HG03064 (cell line): ENCODE results near the gene DOCK2.

Source experiments
- ATAC-seq: cut with Tn5 transposase; IDR thresholded peaks from one replicate; pipeline ENCODE4 v1.9.1; 2021; ENCODE audit warnings: low read depth; ENCODE audit not compliant: unreplicated experiment

Gene DOCK2

GRCh38 chr5:169847519-169847918 lies 210.4 kb downstream of the DOCK2 start:
- no peak for ATAC-seq

DNA sequence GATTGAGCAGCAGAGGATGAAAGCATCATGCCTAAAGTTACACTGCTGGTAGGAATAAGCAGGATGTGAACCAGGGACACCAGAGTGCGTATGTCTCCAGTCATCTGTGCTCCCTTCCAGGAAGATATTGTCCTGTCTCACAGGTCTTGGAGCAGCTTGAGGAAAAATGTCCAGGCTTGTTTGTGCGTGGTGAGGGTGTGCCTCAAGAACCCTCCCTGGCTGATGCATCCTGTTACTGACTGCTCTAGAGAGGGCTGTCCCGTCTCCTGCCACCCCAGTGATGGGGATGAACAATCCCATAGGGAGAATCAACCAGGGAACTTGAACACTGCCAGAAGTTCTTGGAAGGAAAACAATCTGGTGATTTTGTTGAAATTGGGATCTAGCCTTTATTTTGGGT lies 211.2 kb downstream of the DOCK2 start:
- ATAC-seq: no peak

DNA sequence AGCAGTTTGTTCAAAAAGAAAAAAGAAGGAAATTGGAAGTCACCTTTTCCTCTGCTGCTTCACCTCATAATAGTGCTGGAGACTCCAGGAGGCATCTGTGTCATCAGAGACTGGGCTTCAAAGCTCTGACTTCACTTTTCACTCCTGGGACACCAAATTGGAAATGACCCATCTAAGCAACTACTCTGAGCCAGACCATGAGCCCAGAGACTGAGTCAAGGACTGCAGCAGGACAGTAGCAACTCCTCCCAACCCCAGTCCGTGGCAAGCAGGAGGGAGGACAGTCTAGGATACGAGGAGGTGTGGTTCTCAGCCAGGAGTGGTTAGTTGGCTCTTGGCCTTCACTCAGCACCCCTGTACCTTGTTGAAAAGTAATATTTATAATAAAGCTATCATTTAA lies 211.7 kb downstream of the DOCK2 start:
- ATAC-seq: no peak

- no peak for ATAC-seq
Observed at GRCh38 chr5:169850409-169850808, 213.3 kb downstream of the DOCK2 start.

DNA sequence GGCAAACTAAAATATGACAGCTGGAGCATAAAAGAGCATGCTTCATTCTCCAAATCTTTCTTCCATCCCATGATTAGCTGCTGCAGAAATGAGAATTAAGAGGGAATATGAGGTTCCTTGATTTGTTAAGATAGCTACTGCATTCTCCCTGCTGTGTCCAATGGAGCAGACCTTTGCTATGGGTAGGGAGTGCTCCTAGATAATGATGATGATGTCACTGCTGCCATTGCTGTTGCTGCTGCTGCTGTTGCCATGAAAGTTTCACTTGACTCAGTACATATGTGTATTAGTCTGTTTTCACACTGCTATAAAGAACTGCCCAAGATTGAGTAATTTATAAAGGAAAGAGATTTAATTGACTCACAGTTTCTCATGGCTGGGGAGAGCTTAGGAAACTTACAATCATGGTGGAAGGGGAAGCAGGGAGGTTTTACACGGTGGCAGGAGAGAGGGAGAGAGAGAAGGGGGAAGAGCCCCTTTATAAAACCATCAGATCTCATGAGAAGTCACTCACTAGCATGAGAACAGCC lies 214.3 kb downstream of the DOCK2 start:
- no peak for ATAC-seq

- ATAC-seq: no peak
Observed at GRCh38 chr5:169856571-169856970, 219.5 kb downstream of the DOCK2 start.

DNA sequence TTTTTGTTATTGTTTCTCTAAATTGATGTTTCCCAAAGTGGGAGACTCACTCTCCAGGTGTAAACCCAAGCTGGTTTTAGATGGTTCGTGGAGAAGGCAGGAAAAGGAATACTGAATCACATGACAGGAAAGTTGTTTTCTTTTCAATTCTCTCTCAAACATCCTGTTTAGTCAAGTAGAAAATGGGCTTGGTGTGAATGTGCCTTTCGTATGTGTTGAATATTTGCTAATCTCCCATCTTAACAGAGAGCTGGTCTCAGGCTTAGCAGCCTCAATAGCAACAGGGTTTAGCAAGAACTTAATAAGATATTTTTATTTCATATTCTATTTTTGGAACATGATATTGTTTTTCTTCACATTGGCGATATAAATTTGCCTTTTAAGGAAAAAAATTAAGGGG lies 223.5 kb downstream of the DOCK2 start:
- ATAC-seq: no peak

GRCh38 chr5:169861433-169861832 lies 224.4 kb downstream of the DOCK2 start:
- ATAC-seq: no peak

- ATAC-seq: no peak
Observed at GRCh38 chr5:169861934-169862333, 224.9 kb downstream of the DOCK2 start.

- ATAC-seq: no peak
Observed at GRCh38 chr5:169862391-169862811, 225.3 kb downstream of the DOCK2 start.

- ATAC-seq: no peak
Observed at GRCh38 chr5:169864483-169864882, 227.4 kb downstream of the DOCK2 start.

- ATAC-seq: no peak
Observed at GRCh38 chr5:169867347-169867746, 230.3 kb downstream of the DOCK2 start.

DNA sequence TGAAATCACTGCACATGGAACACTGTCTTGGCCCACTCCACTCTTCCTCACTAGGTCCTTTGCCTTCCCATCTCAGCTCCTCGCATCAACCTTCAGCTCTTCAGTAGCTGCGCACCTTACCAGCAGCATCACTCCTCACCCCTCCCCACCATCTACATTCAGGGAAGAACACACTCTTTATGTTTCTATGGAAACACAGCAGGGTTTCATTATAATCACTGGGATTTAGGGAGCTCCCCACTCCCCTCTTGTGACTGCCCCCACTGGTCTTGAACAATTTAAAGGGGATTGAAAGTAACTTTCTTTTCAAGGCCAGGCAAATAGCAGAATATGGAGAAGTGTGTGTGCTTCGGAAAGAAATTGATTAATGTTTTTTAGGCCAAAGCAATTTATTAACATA lies 232.0 kb downstream of the DOCK2 start:
- ATAC-seq: no peak

DNA sequence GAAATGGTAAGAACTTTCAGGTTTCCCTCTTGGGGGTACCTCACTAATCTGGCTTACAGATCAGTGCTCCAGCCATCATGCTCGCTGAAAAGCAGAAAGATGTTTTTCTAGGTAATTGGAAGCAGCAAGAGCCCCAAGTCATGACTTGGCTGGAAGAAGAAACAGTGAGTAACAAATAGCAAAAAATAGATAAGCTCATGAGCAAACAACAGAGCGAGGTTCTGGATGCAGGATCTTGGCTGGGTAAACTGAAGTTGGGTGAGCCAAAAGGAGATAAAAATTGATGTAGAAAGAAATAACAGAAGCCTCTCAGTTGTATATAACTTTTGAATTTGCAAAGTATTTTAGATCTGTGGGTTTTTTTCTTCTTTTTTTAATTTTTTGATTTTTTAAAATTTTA lies 233.1 kb downstream of the DOCK2 start:
- no peak for ATAC-seq

- no peak for ATAC-seq
Observed at GRCh38 chr5:169871826-169872490, 234.9 kb downstream of the DOCK2 start.

GRCh38 chr5:169873642-169874041 lies 236.6 kb downstream of the DOCK2 start:
- ATAC-seq: no peak

DNA sequence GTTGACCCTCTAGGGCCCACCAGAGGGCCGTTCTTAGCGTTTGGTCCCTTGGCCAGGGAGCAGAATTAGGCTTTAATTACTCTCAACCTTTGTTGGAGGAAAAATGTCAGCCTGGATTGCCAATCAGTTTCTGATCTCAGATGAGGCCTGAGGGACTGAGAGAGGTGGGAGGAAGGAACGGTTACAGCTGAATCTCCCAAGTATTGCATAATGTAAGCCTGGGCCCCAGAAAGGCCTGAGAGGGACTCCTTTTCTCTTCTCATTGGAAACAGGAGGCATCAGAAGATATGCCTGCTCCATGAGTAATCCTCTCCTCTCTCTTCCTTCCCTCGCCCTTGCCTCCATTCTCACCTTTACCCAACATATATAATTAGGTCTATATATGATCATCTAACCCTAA lies 237.5 kb downstream of the DOCK2 start:
- ATAC-seq: no peak

- no peak for ATAC-seq
Observed at GRCh38 chr5:169875091-169875728, 238.1 kb downstream of the DOCK2 start.

DNA sequence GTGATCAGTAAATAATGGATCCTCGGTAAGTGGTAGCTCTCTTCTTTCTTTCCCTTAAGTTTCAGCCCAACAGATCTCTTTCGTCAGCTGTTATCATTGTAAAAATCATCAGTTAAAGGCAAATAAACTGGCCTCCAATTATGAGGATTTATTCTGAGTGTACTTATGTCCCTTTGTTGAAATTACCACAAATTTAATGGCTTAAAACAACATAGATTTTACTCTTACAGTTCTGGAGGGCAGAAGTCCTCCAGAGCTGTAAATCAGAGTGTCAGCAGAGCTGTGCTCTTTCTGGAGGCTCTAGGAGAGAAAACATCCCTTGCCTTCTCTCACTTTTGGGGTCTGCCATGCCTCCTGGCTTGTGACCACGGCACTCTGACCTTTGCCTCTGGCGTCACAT lies 238.7 kb downstream of the DOCK2 start:
- no peak for ATAC-seq

DNA sequence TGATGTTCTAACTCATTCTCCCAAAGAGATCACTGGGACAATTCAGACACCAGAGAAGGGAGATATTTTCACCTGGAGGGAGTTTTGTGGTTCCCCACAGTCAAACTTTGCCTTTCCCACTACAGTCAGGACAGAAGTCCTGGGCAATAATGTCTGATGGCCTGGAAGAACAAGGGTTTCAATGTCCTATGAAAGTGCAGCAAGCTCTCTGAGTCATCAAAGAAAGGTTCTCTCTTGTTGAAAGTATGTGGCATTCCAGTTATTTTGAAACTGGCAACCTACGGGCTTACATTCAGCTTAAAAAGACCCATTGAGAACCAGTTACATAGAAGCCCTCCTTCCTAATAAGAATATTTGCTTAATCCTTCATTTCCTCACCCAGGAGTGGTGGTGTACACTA lies 239.3 kb downstream of the DOCK2 start:
- no peak for ATAC-seq

GRCh38 chr5:169880012-169880663 lies 243.1 kb downstream of the DOCK2 start:
- peak; percentile 65 for ATAC-seq

GRCh38 chr5:169880785-169881184 lies 243.7 kb downstream of the DOCK2 start:
- ATAC-seq: no peak
